Measurements from ENCODE around the gene ATP11B.

ATP11B gene

GRCh38 chr3:182969277-182969676 is 176.0 kb downstream of the ATP11B start:
- Mint-ChIP-seq H3K36me3 (ENCODE audit: low read depth) (peaks cover 3% of the 10 kb centered on the region), H3K27ac (peak overlapping the region in 1 of 3 experiments; percentile 57), H3K27me3 (ENCODE audit: low read depth) (no peaks in the 10 kb centered on the region), H3K4me3 (no peak overlapping the region), H3K4me1 (peaks cover 34% of the 10 kb centered on the region), H3K9me3 (no peaks in the 10 kb centered on the region)
- TF ChIP-seq CTCF (IDR thresholded peaks at IDR 0.05; ENCODE audit: unreplicated experiment in 3 of 3), result no peak

GRCh38 chr3:182969853-182970252 is 176.5 kb downstream of the ATP11B start:
- Mint-ChIP-seq H3K4me1 (peaks cover 34% of the 10 kb centered on the region), H3K9me3 (no peaks in the 10 kb centered on the region), H3K27me3 (ENCODE audit: low read depth) (no peaks in the 10 kb centered on the region), H3K4me3 (no peak overlapping the region), H3K27ac (no peak overlapping the region), H3K36me3 (ENCODE audit: low read depth) (peaks cover 3% of the 10 kb centered on the region)
- no peak for TF ChIP-seq CTCF (IDR thresholded peaks at IDR 0.05; ENCODE audit: unreplicated experiment in 3 of 3)

- Mint-ChIP-seq H3K27me3 (ENCODE audit: low read depth) (no peaks in the 10 kb centered on the region), H3K4me3 (no peak overlapping the region), H3K36me3 (ENCODE audit: low read depth) (no peaks in the 10 kb centered on the region)
These were observed 177.6 kb downstream of the ATP11B start for GRCh38 chr3:182970811-182971418.

More at GRCh38 chr3:182970811-182971418, 177.6 kb downstream of the ATP11B start:
- Mint-ChIP-seq H3K4me1 (peaks cover 34% of the 10 kb centered on the region), H3K27ac (peak overlapping the region in 2 of 3 experiments; percentile 60 to 95), H3K9me3 (no peaks in the 10 kb centered on the region)
- TF ChIP-seq CTCF (IDR thresholded peaks at IDR 0.05; ENCODE audit: unreplicated experiment in 3 of 3), result no peak

All from nephron (organoid).